Loucy (cell line): Measurements from ENCODE around the gene IFNL1.

Experiments
- H2AFZ ChIP-seq: fragments of 200-600 bp; sonication (generic); 2 replicates; pipeline ENCODE4 v1.6.0; 2016; ENCODE audit warnings: antibody characterized with exemption, mild to moderate bottlenecking, low read length, moderate library complexity
- H3F3A ChIP-seq: fragments of 200-600 bp; 2 replicates; pipeline ENCODE4 v1.6.0; 2016; ENCODE audit warnings: antibody characterized with exemption, low read depth, mild to moderate bottlenecking
- H3K27me3 ChIP-seq: fragments of 200-600 bp; sonication (generic); 2 replicates; pipeline ENCODE4 v1.6.1; 2014; ENCODE audit warnings: low read length, mild to moderate bottlenecking; ENCODE audit not compliant: insufficient read depth, poor library complexity, severe bottlenecking
- H3K36me3 ChIP-seq: fragments of 200-600 bp; sonication (generic); 2 replicates; pipeline ENCODE4 v1.6.1; 2016; ENCODE audit warnings: low read length; ENCODE audit not compliant: insufficient read depth
- H3K4me1 ChIP-seq: fragments of 200-600 bp; sonication (generic); 2 replicates; pipeline ENCODE4 v1.5.1; 2014; ENCODE audit warnings: low read length, mild to moderate bottlenecking; ENCODE audit not compliant: insufficient read depth, poor library complexity, severe bottlenecking
- H3K4me2 ChIP-seq: fragments of 200-600 bp; sonication (generic); 2 replicates; pipeline ENCODE4 v1.6.0; 2014; ENCODE audit warnings: antibody characterized with exemption, low read length, low read depth, mild to moderate bottlenecking; ENCODE audit not compliant: poor library complexity, severe bottlenecking
- H3K4me3 ChIP-seq: fragments of 200-600 bp; sonication (generic); 2 replicates; pipeline ENCODE4 v1.5.1; 2014; ENCODE audit warnings: low read length, mild to moderate bottlenecking, mixed read lengths; ENCODE audit not compliant: poor library complexity, severe bottlenecking
- H3K79me2 ChIP-seq: fragments of 200-600 bp; sonication (generic); 2 replicates; pipeline ENCODE4 v1.6.1; 2014; ENCODE audit warnings: low read length; ENCODE audit not compliant: insufficient read depth
- H3K9ac ChIP-seq: fragments of 200-600 bp; sonication (generic); 2 replicates; pipeline ENCODE4 v1.6.0; 2014; ENCODE audit warnings: mild to moderate bottlenecking, low read depth, low read length, moderate library complexity; ENCODE audit not compliant: poor library complexity, severe bottlenecking
- H3K9me2 ChIP-seq: fragments of 200-600 bp; sonication (generic); replicated peaks from 2 replicates; pipeline ENCODE4 v1.6.1; 2016; ENCODE audit warnings: low read depth, low read length, mixed read lengths
- H3K9me3 ChIP-seq: fragments of 200-600 bp; sonication (generic); 2 replicates; pipeline ENCODE4 v1.6.1; 2014; ENCODE audit warnings: mild to moderate bottlenecking, antibody characterized with exemption, low read length, low read depth; ENCODE audit not compliant: insufficient read depth
- H4K20me1 ChIP-seq: fragments of 200-600 bp; sonication (generic); 2 replicates; pipeline ENCODE4 v1.6.0; 2014; ENCODE audit warnings: antibody characterized with exemption, low read length, mild to moderate bottlenecking; ENCODE audit not compliant: insufficient read depth, poor library complexity, severe bottlenecking
- CTCF ChIP-seq: fragments of 200-600 bp; sonication (generic); conservative IDR thresholded peaks from 2 replicates; pipeline ENCODE4 v1.5.1; 2014; ENCODE audit warnings: mild to moderate bottlenecking, antibody characterized with exemption, low read length
- EZH2phosphoT487 ChIP-seq: fragments of 200-600 bp; IDR thresholded peaks from 2 replicates; pipeline ENCODE4 v1.6.1; 2018; ENCODE audit warnings: antibody characterized with exemption, mild to moderate bottlenecking, moderate library complexity, borderline replicate concordance

Gene IFNL1

GRCh38 chr19:39296055-39296645 lies at the start of gene IFNL1:
TSS of gene IFNL1 (plus strand) at chr19:39296407. CDS start at chr19:39296422, 15 bp downstream.
- no peaks in the 10 kb centered on the region for H3K79me2 ChIP-seq
- H3K9me2 ChIP-seq: no peaks in the 10 kb centered on the region
- TF ChIP-seq EZH2phosphoT487: no peak
- no peak for TF ChIP-seq CTCF
- no peak within 1 kb of the TSS for H3K4me3 ChIP-seq
- no peak within 1 kb of the TSS for H3K9ac ChIP-seq
- no peak within 1 kb of the TSS for H2AFZ ChIP-seq
- H3F3A ChIP-seq: no peaks in the 10 kb centered on the region
- no peaks in the 10 kb centered on the region for H3K36me3 ChIP-seq
- H3K4me1 ChIP-seq: peaks cover 12% of the 10 kb centered on the region
- no peaks in the 10 kb centered on the region for H3K27me3 ChIP-seq
- H4K20me1 ChIP-seq: no peaks in the 10 kb centered on the region
- H3K4me2 ChIP-seq: no peak within 1 kb of the TSS
- no peaks in the 10 kb centered on the region for H3K9me3 ChIP-seq

- H3K4me3 ChIP-seq: no peak overlapping the region
- 0 out of 2 replicates have a peak, but pooled peaks cover 4% of the 10 kb centered on the region for H3F3A ChIP-seq
- H3K27me3 ChIP-seq: no peaks in the 10 kb centered on the region
- H3K9me3 ChIP-seq: no peaks in the 10 kb centered on the region
- H3K36me3 ChIP-seq: no peaks in the 10 kb centered on the region
- no peaks in the 10 kb centered on the region for H3K79me2 ChIP-seq
- no peaks in the 10 kb centered on the region for H3K9me2 ChIP-seq
- TF ChIP-seq EZH2phosphoT487: no peak
- no peak for TF ChIP-seq CTCF
- H2AFZ ChIP-seq: no peak overlapping the region
- H3K4me1 ChIP-seq: peaks cover 26% of the 10 kb centered on the region
- no peak overlapping the region for H3K4me2 ChIP-seq
- no peaks in the 10 kb centered on the region for H4K20me1 ChIP-seq
- no peak overlapping the region for H3K9ac ChIP-seq
Measured at GRCh38 chr19:39246951-39247669, 49.1 kb upstream of the IFNL1 start.

GRCh38 chr19:39247701-39248664 lies 48.2 kb upstream of the IFNL1 start:
- Histone ChIP-seq H3K9me2 (no peaks in the 10 kb centered on the region), H3K4me2 (no peak overlapping the region), H3K4me1 (peaks cover 35% of the 10 kb centered on the region), H3K4me3 (no peak overlapping the region), H4K20me1 (no peaks in the 10 kb centered on the region), H2AFZ (no peak overlapping the region), H3K27me3 (no peaks in the 10 kb centered on the region), H3K9ac (no peak overlapping the region), H3F3A (peaks cover 7% of the 10 kb centered on the region; the same call in 1 of the 2 replicates), H3K36me3 (no peaks in the 10 kb centered on the region), H3K9me3 (no peaks in the 10 kb centered on the region), H3K79me2 (no peaks in the 10 kb centered on the region)
- no peak for TF ChIP-seq EZH2phosphoT487
- no peak for TF ChIP-seq CTCF
